Measurements from ENCODE around the gene RGL1.
A peak's percentile ranks its signal among the peaks of the same experiment; 100 is the strongest.
"Not testable (repeated sequence)": the region's sequence is repeated elsewhere in the genome, so short reads cannot be mapped to it uniquely, and the experiment has no call there.

The RGL1 gene

GRCh38 chr1:183804916-183805841, at the start of gene RGL1:
Gene RGL1 (plus strand): TSS chr1:183805120. CDS start chr1:183805298, 178 bp downstream.
- no peak for DNase-seq (ENCODE audit: low read depth)

DNA sequence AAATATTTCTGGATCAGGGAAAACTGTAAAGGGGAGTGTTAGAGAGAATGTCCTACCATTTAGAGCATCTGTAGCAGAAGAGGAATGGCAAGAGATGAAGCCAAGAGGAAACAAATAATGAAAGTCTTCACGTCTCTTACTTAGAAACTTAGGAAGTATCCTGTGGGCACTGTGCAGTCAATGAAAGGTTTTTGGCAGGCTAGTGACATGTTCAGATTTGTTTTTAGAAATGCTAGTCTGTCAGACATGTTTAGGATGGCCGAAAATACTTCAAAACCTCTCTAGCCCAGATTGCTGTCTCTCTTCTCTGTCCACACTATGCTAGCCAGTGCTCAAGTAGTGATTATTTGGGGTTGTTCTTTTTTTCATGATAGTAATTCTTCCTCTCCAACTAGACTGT, 48.6 kb upstream of the RGL1 start:
- no peak for DNase-seq (ENCODE audit: low read depth)

DNA sequence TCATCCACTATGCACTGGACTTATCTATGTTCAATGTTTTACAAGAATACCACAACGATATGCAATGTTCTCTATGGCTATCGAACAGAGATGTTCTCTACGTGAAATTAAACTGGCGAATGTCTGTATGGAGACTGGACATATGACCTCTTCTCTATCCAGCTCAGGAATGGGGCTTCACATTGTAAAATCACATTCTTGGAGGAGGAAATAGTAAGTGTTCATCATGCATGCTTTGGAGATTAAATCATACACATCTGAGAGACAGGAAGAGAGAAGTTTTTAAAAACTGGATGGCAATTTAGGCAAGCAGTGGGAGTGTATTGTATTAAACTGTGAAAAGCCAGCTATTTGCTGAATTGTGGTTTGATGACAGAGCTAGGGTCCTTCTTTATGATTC, 47.9 kb upstream of the RGL1 start:
- DNase-seq (ENCODE audit: low read depth) = peak; percentile 68

DNA sequence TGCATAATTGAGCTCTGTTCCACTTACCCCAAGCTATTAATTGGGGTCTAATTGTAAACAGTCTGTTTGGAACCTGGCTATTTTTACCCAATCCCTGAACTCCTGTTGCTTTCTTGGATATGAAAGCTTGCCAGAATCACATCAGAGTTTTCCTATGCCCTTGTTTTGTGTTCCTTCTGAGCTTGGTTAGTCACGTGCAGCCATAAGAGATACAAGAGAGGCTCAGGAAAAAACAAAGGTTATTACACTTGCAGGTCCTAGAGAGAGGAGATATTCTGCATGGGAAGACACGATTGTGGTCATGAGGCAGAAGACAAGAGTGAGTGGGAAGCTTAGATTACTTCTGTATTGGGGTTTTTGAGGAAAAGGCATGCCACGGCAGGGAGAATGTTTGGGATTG, 46.0 kb upstream of the RGL1 start:
- DNase-seq (ENCODE audit: low read depth) = no peak

- no peak for DNase-seq (ENCODE audit: low read depth)
Observed at GRCh38 chr1:183760661-183761060, 44.3 kb upstream of the RGL1 start.

- no peak for DNase-seq (ENCODE audit: low read depth)
Observed at GRCh38 chr1:183761871-183762270, 43.0 kb upstream of the RGL1 start.

- not testable (repeated sequence) for DNase-seq (ENCODE audit: low read depth)
Observed at GRCh38 chr1:183762856-183763255, 42.1 kb upstream of the RGL1 start.

DNA sequence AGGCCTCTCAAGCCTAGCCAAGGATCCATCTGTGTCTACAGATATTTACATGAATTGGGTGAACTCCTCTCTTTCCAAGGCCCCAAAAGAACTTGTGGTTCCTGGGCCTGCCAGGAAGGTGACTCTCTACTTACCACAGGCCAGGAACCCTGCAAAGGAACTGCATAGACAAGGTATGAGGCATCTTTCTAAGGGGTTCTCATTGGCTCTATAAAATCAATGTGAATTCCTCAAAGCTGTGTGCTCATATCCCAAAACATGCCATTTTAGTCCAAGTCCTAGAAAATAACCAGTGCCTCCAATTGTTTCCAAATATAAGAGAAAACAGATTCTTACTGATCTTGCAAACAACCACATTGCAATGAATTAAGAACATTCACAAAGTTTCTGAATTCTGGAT, 39.9 kb upstream of the RGL1 start:
- no peak for DNase-seq (ENCODE audit: low read depth)

DNA sequence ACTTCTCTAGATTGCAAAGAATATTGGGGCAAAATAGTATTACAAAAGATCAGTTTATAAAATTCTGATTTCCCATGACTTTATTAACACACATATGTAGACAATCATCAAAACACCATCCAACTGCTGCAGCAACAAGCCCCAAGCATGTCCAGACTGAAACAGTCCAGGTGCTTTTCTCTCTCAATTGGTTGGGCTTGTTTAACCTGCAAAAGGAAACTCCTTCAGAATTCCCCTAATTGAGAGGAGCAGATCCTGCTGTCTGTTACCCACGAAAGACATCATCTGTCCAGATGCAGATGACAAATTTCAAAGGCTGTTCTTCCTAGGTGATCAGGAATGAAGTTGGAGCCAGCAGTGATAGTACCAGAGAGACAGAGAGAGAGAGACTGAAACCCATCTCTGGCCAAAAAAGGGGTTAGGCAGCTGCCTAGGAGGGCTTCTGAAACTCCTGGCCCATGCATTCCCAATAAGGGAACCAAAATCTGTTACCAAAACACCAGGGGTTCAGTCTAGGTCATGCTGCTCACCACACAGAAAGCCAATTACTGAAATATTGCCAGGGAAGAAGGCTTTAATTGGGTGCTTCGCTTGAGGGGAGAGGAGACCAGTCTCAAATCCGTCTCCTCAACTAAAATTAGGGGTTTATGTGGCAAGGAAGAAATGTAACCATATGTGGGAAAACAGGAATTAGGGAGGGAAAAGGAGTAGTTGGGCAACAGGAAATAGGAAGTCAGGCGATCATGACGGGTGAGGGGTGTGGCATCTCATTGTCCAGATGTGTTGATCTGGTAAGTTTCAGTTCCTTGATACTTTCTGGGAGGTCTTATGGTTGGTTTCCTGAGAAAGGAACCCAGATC, 34.7 kb upstream of the RGL1 start:
- no peak for DNase-seq (ENCODE audit: low read depth)

DNA sequence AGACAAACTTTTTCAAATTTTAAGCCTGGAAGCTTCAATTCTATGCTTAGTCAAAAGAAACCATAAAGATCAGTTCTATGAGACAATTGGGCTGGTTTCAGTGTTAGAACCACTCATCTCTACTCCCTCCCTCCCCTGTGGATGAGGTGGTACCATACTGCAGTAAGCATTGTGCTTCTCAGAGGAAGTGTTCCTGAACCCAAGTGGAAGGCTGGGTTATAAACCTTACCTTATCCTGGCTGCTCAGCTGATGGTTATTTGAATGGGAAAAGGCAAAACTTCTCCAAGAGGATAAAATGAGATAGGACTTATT, 34.1 kb upstream of the RGL1 start:
- DNase-seq (ENCODE audit: low read depth) = no peak

DNA sequence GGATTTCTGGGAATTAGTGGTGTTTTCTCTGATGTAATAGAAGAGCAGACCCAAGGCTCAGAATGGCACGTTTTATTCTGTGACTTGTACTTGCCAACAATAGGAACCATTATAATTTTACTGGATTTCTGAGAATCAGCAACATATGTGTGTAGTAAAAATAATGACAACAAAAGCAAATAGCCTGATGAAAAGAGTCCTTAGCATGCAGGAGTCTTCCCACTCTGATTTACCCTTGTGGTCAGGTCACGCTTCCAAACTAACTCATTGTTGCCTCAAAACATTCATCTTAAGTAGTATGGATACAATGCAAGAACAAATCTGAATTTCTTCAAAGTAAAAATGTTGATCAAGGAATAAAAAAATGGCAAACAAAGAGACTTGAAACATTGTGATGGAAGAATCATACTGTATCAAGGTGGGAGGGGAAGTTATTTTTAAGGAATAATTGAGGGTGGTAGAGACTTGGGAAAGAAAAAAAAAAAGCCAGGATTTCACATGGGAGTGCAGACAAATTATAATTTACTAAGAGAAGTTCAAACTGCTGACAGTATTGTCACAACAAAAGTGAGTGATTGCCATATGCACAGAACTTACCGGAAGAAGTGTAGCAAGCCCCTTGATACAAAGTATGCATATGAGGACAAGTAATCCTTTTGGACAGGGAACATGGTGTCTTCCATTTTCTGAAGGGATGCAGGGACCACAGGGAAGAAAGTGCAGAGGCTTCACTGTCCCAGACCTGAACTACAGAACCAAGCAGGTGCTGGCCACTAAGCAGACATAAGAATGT, 31.2 kb upstream of the RGL1 start:
- no peak for DNase-seq (ENCODE audit: low read depth)

GRCh38 chr1:183774938-183775337, 30.0 kb upstream of the RGL1 start:
- no peak for DNase-seq (ENCODE audit: low read depth)

- no peak for DNase-seq (ENCODE audit: low read depth)
Observed at GRCh38 chr1:183776731-183777130, 28.2 kb upstream of the RGL1 start.

DNA sequence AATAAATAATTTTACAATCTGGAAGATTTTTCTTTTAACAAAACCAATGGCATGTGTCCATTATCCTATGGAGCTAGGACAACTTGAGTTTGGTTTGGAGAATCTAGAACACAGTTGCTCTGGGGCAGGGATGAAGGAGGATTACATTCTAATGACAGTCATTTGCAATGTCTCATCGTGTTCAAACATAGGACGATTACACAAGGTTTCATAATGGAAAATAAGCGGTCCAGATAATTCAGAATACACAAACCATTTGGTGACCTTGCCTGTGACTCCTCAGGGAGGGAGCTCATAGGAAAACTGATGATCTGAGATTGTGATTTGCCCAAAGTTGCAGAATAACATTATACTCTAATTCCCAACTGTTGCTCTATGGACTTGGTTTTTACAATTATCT, 27.6 kb upstream of the RGL1 start:
- no peak for DNase-seq (ENCODE audit: low read depth)

GRCh38 chr1:183778045-183778444, 26.9 kb upstream of the RGL1 start:
- no peak for DNase-seq (ENCODE audit: low read depth)

DNA sequence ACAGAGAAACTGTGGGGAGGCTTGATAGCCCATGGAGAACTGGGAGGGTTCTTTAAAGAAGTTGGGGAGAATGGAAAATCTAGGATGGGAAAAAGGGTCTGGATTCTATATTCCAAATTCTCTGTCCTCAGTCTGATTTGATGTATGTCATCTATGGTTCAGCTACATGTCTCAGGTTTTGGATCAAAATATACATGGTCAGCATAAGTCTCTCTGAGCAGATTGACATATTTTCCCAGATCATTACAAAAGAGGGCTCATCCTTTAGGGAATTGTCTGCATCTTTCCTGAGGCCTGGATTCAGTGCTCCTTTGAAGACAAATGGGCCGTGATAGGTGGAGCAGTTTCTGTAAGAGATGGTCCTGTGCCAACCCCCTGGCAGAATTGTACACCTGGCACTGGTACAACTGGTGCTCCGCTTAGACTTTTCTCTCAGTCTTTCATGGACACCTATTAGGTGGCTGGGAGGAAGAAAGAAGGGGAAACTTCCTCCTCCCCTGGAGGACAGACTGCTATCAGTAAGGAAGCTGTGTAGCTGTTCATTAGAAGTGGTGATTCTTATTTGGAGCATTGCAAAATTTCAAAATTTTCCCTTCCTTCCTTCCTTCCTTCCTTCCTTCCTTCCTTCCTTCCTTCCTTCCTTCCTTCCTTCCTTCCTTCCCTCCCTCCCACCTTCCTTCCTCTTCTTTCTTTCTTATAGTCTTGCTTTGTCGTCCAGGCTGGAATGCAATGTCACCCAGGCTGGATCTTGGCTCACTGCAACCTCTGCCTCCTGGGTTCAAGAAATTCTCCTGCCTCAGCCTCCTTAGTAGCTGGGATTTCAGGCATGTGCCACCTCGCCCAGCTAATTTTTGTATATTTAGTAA, 26.1 kb upstream of the RGL1 start:
- no peak for DNase-seq (ENCODE audit: low read depth)

GRCh38 chr1:183780159-183780558, 24.8 kb upstream of the RGL1 start:
- no peak for DNase-seq (ENCODE audit: low read depth)

DNA sequence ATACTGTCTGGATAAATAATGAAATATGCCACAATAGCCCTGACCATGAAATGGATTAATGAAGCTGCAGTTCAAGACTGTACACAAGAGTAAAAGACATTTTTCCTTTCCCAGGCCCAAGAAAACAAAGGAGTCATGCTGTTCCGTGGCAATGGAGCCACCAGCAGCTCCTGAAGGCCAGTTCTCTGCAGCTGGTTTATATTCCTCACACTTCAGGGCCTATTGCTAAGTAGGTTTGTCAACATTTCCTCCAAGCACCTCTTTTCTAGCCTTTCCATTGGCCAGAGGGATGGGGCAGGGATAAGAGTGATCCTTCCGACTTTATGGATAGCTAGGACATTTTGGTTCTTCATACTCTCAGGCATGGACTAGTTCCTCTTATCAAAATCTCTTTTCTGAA, 24.2 kb upstream of the RGL1 start:
- no peak for DNase-seq (ENCODE audit: low read depth)

DNA sequence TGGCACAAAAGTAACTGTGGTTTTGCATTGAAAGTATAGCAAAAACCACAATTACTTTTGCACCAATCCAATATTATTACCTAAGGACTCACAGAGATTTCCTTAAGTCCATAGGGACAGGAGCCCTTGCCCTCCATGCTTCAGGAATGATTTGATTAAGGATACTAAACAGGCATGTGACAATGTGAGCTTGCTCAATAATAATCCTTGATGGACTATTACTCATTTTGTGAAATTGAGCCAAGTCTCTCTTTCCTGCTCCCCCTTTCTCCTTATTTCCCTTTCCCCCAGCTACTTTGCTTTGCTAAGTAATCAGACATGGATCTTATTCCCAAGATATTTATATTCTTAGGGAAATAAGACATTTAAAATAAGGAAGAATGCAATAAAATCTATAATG, 21.6 kb upstream of the RGL1 start:
- DNase-seq (ENCODE audit: low read depth) = no peak

GRCh38 chr1:183783767-183784637, 20.9 kb upstream of the RGL1 start:
- DNase-seq (ENCODE audit: low read depth) = no peak

Measured in non-pigmented ciliary epithelial cell (primary cell).